Endodermal cell (in vitro differentiated cells): ENCODE data around the gene RASGEF1C. TPM values are rescaled to one million over a fixed set of nuclear protein-coding genes. Genes with fewer than 3 reads are reported as not detected.

ENCODE experiments used
- DNase-seq: peaks from one replicate; pipeline ENCODE4 v3.0.0-alpha.2; 2017
- H3K27ac ChIP-seq: 2 replicates; pipeline ENCODE4 v1.5.1; 2013; ENCODE audit warnings: mild to moderate bottlenecking, low read depth, low read length, moderate library complexity
- H3K27me3 ChIP-seq: 2 replicates; pipeline ENCODE4 v1.6.1; 2013; ENCODE audit warnings: mild to moderate bottlenecking, low read length, moderate library complexity; ENCODE audit not compliant: insufficient read depth, control insufficient read depth, poor library complexity, severe bottlenecking
- H3K36me3 ChIP-seq: 2 replicates; pipeline ENCODE4 v1.7.0; 2013; ENCODE audit warnings: mild to moderate bottlenecking, low read length, moderate library complexity; ENCODE audit not compliant: control insufficient read depth, insufficient read depth
- H3K4me1 ChIP-seq: one replicate; pipeline ENCODE4 v1.7.0; 2013; ENCODE audit warnings: low read length; ENCODE audit not compliant: control insufficient read depth, insufficient read depth
- H3K4me3 ChIP-seq: 2 replicates; pipeline ENCODE4 v1.5.1; 2013; ENCODE audit warnings: mild to moderate bottlenecking, low read length, moderate library complexity
- H3K9ac ChIP-seq: 2 replicates; pipeline ENCODE4 v1.6.1; 2013; ENCODE audit warnings: mild to moderate bottlenecking, low read length, moderate library complexity; ENCODE audit not compliant: poor library complexity, severe bottlenecking; ENCODE audit errors: extremely low read depth
- H3K9me3 ChIP-seq: 2 replicates; pipeline ENCODE4 v1.6.1; 2013; ENCODE audit warnings: mild to moderate bottlenecking, low read length, moderate library complexity; ENCODE audit not compliant: control insufficient read depth
- H3K27ac Mint-ChIP-seq: 2 replicates; pipeline ENCODE4 v1.8.0; 2020; ENCODE audit warnings: mixed read lengths
- H3K27me3 Mint-ChIP-seq: 2 replicates; pipeline ENCODE4 v1.8.0; 2021; ENCODE audit warnings: mild to moderate bottlenecking, mixed read lengths; ENCODE audit not compliant: insufficient read depth
- H3K36me3 Mint-ChIP-seq: 2 replicates; pipeline ENCODE4 v1.8.0; 2020; ENCODE audit warnings: low read depth, mixed read lengths
- H3K4me1 Mint-ChIP-seq: 2 replicates; pipeline ENCODE4 v1.8.0; 2020; ENCODE audit warnings: mixed read lengths
- H3K4me3 Mint-ChIP-seq: 2 replicates; pipeline ENCODE4 v1.8.0; 2020; ENCODE audit warnings: mild to moderate bottlenecking, moderate library complexity, mixed read lengths
- H3K9me3 Mint-ChIP-seq: 2 replicates; pipeline ENCODE4 v1.8.0; 2020; ENCODE audit warnings: mild to moderate bottlenecking, mixed read lengths
- whole genome bisulfite sequencing, 2 experiments: methylation state at CpG; one replicate each; pipeline versions ENCODE4 v1.1.5 to v1.1.7; 2013; ENCODE audit warnings: missing lambda C conversion rate in 2 of 2, mixed read lengths in 1 of 2; ENCODE audit not compliant: insufficient coverage in 1 of 2, insufficient read length in 1 of 2; 5-methylcytosine and 5-hydroxymethylcytosine counted together
- total RNA-seq, 2 donors: library from RNA; stranded (reverse); fragmentation: NEBNext Ultra II Directional in 1 of 2; extraction: Animal tissue kit (Norgen Biotek cat#: 25700) in 1 of 2; gene quantifications; 2 replicates in 1 of 2; 3 replicates in 1 of 2; pipeline ENCODE4 v1.2.1, GENCODE V29; 2021
- TF ChIP-seq, protein P1 (sequence below): fragments of 200-600 bp; sonication (generic); conservative IDR thresholded peaks from 2 replicates; pipeline ENCODE4 v1.5.0; 2021; ENCODE audit warnings: antibody characterized with exemption, mild to moderate bottlenecking

RASGEF1C gene
- total RNA-seq, 2 donors from 2014 or later: 0.62 to 0.75 TPM

DNA sequence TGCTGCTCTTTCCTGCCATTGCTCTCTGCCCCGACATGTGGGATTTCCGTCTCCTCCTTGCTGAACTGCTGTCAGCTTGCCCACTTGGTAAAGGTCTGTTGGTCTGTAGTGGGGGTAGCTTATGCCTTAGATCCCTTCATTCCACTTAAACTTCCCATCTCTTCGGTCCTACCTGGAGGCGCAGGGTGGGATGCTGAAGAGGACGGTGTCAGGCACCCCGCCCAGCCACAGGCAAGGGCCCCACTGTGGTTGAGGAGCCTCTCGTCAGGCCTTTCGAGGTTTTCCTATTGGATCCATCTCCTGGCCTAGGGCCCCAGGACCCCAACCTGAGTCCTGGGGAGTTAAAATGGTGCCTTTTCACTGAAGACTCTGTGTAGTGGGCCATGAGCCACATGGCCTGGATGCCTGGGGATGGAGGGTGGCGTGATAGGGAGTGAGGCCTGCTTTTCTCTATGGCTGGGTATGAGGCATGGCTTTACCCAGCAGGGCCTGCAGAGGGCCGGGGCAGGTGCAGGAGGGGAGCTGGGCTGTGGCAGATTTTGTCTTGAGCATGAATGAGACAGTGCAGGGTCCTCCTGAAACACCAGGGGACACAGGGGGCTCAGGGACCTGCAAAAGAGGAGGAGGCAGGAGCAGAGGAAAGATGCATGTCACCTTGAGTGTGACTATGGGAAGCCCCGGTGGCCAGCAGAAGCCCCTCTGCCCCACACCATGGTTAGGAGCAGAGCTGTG is 111.7 kb downstream of the RASGEF1C start:
- DNase-seq: peak; percentile 51
- Histone ChIP-seq H3K4me3 (no peak overlapping the region), H3K27me3 (no peaks in the 10 kb centered on the region), H3K27ac (no peak overlapping the region), H3K36me3 (no peaks in the 10 kb centered on the region), H3K9ac (no peak overlapping the region), H3K9me3 (no peaks in the 10 kb centered on the region), H3K4me1 (no peaks in the 10 kb centered on the region)
- peaks cover 7% of the 10 kb centered on the region for H3K27me3 Mint-ChIP-seq
- H3K36me3 Mint-ChIP-seq: no peaks in the 10 kb centered on the region
- no peak overlapping the region for H3K27ac Mint-ChIP-seq
- WGBS, 2 experiments: 84 to 87% methylated on average over 8 to 11 of the region's 11 CpGs
- no peaks in the 10 kb centered on the region for H3K4me1 Mint-ChIP-seq
- TF ChIP-seq, protein P1, sequence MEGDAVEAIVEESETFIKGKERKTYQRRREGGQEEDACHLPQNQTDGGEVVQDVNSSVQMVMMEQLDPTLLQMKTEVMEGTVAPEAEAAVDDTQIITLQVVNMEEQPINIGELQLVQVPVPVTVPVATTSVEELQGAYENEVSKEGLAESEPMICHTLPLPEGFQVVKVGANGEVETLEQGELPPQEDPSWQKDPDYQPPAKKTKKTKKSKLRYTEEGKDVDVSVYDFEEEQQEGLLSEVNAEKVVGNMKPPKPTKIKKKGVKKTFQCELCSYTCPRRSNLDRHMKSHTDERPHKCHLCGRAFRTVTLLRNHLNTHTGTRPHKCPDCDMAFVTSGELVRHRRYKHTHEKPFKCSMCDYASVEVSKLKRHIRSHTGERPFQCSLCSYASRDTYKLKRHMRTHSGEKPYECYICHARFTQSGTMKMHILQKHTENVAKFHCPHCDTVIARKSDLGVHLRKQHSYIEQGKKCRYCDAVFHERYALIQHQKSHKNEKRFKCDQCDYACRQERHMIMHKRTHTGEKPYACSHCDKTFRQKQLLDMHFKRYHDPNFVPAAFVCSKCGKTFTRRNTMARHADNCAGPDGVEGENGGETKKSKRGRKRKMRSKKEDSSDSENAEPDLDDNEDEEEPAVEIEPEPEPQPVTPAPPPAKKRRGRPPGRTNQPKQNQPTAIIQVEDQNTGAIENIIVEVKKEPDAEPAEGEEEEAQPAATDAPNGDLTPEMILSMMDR: peak; percentile 59
- no peak overlapping the region for H3K4me3 Mint-ChIP-seq
- no peaks in the 10 kb centered on the region for H3K9me3 Mint-ChIP-seq

DNA sequence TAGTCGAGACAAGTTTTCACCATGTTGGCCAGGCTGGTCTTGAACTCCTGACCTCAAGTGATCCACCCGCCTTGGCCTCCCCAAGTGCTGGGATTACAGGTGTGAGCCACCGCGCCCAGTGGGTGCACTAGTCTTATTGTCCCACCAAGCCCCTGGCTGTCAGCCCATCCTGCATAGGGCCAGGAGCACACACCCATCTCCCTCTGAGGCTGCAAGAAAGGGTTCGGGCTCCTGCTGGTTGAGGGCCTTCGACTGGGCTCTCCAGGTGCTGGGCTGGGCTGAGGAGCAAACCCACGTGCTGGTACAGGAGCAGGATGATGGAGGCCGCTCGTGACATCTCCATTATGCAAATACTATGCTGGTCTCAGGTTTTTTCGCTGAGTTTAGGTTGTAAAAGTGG is 112.4 kb downstream of the RASGEF1C start:
- H3K27me3 ChIP-seq: no peaks in the 10 kb centered on the region
- peak; percentile 29 for DNase-seq
- TF ChIP-seq, protein P1: no peak
- no peak overlapping the region for H3K27ac Mint-ChIP-seq
- no peak overlapping the region for H3K4me3 ChIP-seq
- no peaks in the 10 kb centered on the region for H3K4me1 Mint-ChIP-seq
- peaks cover 7% of the 10 kb centered on the region for H3K27me3 Mint-ChIP-seq
- H3K36me3 Mint-ChIP-seq: no peaks in the 10 kb centered on the region
- no peak overlapping the region for H3K4me3 Mint-ChIP-seq
- no peaks in the 10 kb centered on the region for H3K36me3 ChIP-seq
- no peak overlapping the region for H3K27ac ChIP-seq
- H3K4me1 ChIP-seq: no peaks in the 10 kb centered on the region
- no peaks in the 10 kb centered on the region for H3K9me3 ChIP-seq
- H3K9me3 Mint-ChIP-seq: no peaks in the 10 kb centered on the region
- WGBS, 2 experiments: 87 to 95% methylated on average over 4 to 10 of the region's 10 CpGs
- H3K9ac ChIP-seq: no peak overlapping the region

DNA sequence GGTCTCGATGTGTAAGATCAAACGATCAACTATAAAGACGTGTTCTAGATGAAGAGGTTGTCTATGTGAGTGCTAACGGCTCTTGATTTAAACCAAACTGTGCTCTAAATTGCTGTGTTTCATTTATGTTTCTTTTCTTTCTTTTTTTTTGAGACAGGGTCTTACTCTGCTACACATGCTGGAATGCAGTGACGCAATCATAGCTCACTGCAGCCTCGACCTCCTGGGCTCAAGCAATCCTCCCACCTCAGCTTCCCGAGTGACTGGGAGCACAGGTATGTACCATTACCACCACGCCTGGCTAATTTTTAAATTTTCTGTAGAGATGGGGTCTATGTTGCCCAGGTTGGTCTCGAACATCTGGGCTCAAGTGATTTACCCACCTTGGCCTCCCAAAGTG is 113.5 kb downstream of the RASGEF1C start:
- Mint-ChIP-seq H3K4me1 (no peaks in the 10 kb centered on the region), H3K27ac (no peak overlapping the region), H3K4me3 (no peak overlapping the region), H3K27me3 (peaks cover 7% of the 10 kb centered on the region), H3K9me3 (no peaks in the 10 kb centered on the region), H3K36me3 (no peaks in the 10 kb centered on the region)
- Histone ChIP-seq H3K9me3 (no peaks in the 10 kb centered on the region), H3K4me3 (no peak overlapping the region), H3K9ac (no peak overlapping the region), H3K36me3 (no peaks in the 10 kb centered on the region), H3K27me3 (no peaks in the 10 kb centered on the region), H3K27ac (no peak overlapping the region), H3K4me1 (no peaks in the 10 kb centered on the region)
- 94% methylated on average over 7 to 9 of the region's 9 CpGs for WGBS, 2 experiments
- TF ChIP-seq, protein P1: no peak
- peak; percentile 30 for DNase-seq
